Measurements from ENCODE around the gene FUT2. TPM values are rescaled to one million over a fixed set of nuclear protein-coding genes. Genes with fewer than 3 reads are reported as not detected.

The FUT2 gene
- total RNA-seq, 1 donor from 2014 or later: not detected

- no peaks in the 10 kb centered on the region for H3K27me3 ChIP-seq
- no peaks in the 10 kb centered on the region for H3K4me1 ChIP-seq
- no peak for TF ChIP-seq CTCF (IDR thresholded peaks at IDR 0.05)
- no peaks in the 10 kb centered on the region for H3K9me3 ChIP-seq
- H3K36me3 ChIP-seq: no peaks in the 10 kb centered on the region
- H3K27ac ChIP-seq: no peak overlapping the region
- no peak overlapping the region for H3K4me3 ChIP-seq
- DNase-seq (ENCODE audit: low spot score in 2 of 2): no peak
- intact Hi-C loops (cut with DNase I): no loop called here
Measured at GRCh38 chr19:48731452-48731851, 35.7 kb downstream of the FUT2 start.

- DNase-seq (ENCODE audit: low spot score in 2 of 2): no peak
- Histone ChIP-seq H3K4me1 (peaks cover 5 to 9% of the 10 kb centered on the region in 2 donors), H3K27ac (no peak overlapping the region), H3K27me3 (no peaks in the 10 kb centered on the region), H3K4me3 (no peak overlapping the region), H3K9me3 (no peaks in the 10 kb centered on the region), H3K36me3 (no peaks in the 10 kb centered on the region)
- TF ChIP-seq CTCF (IDR thresholded peaks at IDR 0.05): no peak
- intact Hi-C loops (cut with DNase I): loop anchor here (5.0 kb wide), 1 partner anchor 87 kb away; the partner anchor contains the start of gene CA11
Measured at GRCh38 chr19:48734625-48735024, 38.9 kb downstream of the FUT2 start.

- H3K4me1 ChIP-seq: peaks cover 5 to 9% of the 10 kb centered on the region in 2 donors
- no peak overlapping the region for H3K4me3 ChIP-seq
- no peak for TF ChIP-seq CTCF (IDR thresholded peaks at IDR 0.05)
- no peak overlapping the region for H3K27ac ChIP-seq
- H3K27me3 ChIP-seq: no peaks in the 10 kb centered on the region
- H3K36me3 ChIP-seq: no peaks in the 10 kb centered on the region
- no peak for DNase-seq (ENCODE audit: low spot score in 2 of 2)
- intact Hi-C loops (cut with DNase I): loop anchor here (5.0 kb wide), 1 partner anchor 88 kb away; the partner anchor contains the start of gene CA11
- no peaks in the 10 kb centered on the region for H3K9me3 ChIP-seq
Measured at GRCh38 chr19:48735031-48735615, 39.4 kb downstream of the FUT2 start.

- no peaks in the 10 kb centered on the region for H3K27me3 ChIP-seq
- H3K9me3 ChIP-seq: no peaks in the 10 kb centered on the region
- intact Hi-C loops (cut with DNase I): loop anchor here (5.0 kb wide), 1 partner anchor 90 kb away; the partner anchor contains the start of gene CA11
- TF ChIP-seq CTCF (IDR thresholded peaks at IDR 0.05): no peak
- H3K4me1 ChIP-seq: peaks cover 5 to 9% of the 10 kb centered on the region in 2 donors
- H3K27ac ChIP-seq: no peak overlapping the region
- no peaks in the 10 kb centered on the region for H3K36me3 ChIP-seq
- no peak for DNase-seq (ENCODE audit: low spot score in 2 of 2)
- H3K4me3 ChIP-seq: no peak overlapping the region
Measured at GRCh38 chr19:48737360-48737998, 41.7 kb downstream of the FUT2 start.

GRCh38 chr19:48738557-48739403 lies 43.0 kb downstream of the FUT2 start:
- no peaks in the 10 kb centered on the region for H3K36me3 ChIP-seq
- intact Hi-C loops (cut with DNase I): loop anchor here (1.0 to 5.0 kb wide), 4 partner anchors 18 to 91 kb away; partner anchors contain the start of gene CA11
- H3K27ac ChIP-seq: peak overlapping the region in 1 of 2 donors; percentile 24
- H3K4me1 ChIP-seq: peaks cover 5 to 9% of the 10 kb centered on the region in 2 donors
- peak in 2 of 3 experiments; percentile 11 to 62 for TF ChIP-seq CTCF (IDR thresholded peaks at IDR 0.05)
- peak overlapping the region; percentile 55 to 77 for H3K4me3 ChIP-seq
- H3K27me3 ChIP-seq: no peaks in the 10 kb centered on the region
- H3K9me3 ChIP-seq: no peaks in the 10 kb centered on the region
- DNase-seq (ENCODE audit: low spot score in 2 of 2): peak; percentile 53 to 91
